DMS79 treated with DMSO at 0.1 percent for 48 hours (cell line): ENCODE data around the gene NR4A1.
"Not testable (repeated sequence)": the region's sequence is repeated elsewhere in the genome, so short reads cannot be mapped to it uniquely, and the experiment has no call there.

Source experiments
- DNase-seq: peaks from one replicate; lab custom pipeline; 2025; lab: John Stamatoyannopoulos, UW

The NR4A1 gene

GRCh38 chr12:52097045-52097666 is 45.9 kb downstream of the NR4A1 start:
- no peak for DNase-seq

- not testable (repeated sequence) for DNase-seq
Observed at GRCh38 chr12:52104431-52105089, 53.3 kb downstream of the NR4A1 start.
